Heart left ventricle (tissue), 16 donors: ENCODE results near the gene TIMELESS. TPM values are rescaled to one million over a fixed set of nuclear protein-coding genes. Genes with fewer than 3 reads are reported as not detected.

Source experiments
- ATAC-seq, 4 donors: fragments of 200-7000 bp; cut with Tn5 transposase; one replicate each; pipeline ENCODE4 v1.9.1; 2020 to 2022; ENCODE audit warnings: moderate library complexity in 4 of 4, mild to moderate bottlenecking in 3 of 4, moderate number of reproducible peaks in 1 of 4
- DNase-seq, 5 donors: peaks; one replicate each; pipeline ENCODE4 v3.0.0-alpha.2; 2020
- H3K27ac ChIP-seq, 12 donors: fragments of 200-600 bp; sonication (generic) in 4 of 12; one replicate each; pipeline versions ENCODE4 v1.5.0 to v1.8.0; 2016 to 2022; ENCODE audit warnings: mild to moderate bottlenecking in 2 of 12
- H3K27me3 ChIP-seq, 9 donors: fragments of 200-600 bp; sonication (generic) in 2 of 9; one replicate each; pipeline versions ENCODE4 v1.5.1 to v1.8.0; 2016 to 2022; ENCODE audit warnings: mild to moderate bottlenecking in 3 of 9
- H3K36me3 ChIP-seq, 9 donors: fragments of 200-600 bp; sonication (generic) in 2 of 9; one replicate each; pipeline versions ENCODE4 v1.5.0 to v1.8.0; 2018 to 2022; ENCODE audit warnings: mild to moderate bottlenecking in 2 of 9
- H3K4me1 ChIP-seq, 12 donors: fragments of 200-600 bp; sonication (generic) in 4 of 12; one replicate each; pipeline versions ENCODE4 v1.5.0 to v1.8.0; 2016 to 2022; ENCODE audit warnings: mild to moderate bottlenecking in 3 of 12
- H3K4me3 ChIP-seq, 12 donors: fragments of 200-600 bp; sonication (generic) in 4 of 12; one replicate each; pipeline versions ENCODE4 v1.5.0 to v1.8.0; 2017 to 2022; ENCODE audit warnings: mild to moderate bottlenecking in 9 of 12, moderate library complexity in 4 of 12
- H3K9me3 ChIP-seq, 12 donors: fragments of 200-600 bp; sonication (generic) in 4 of 12; one replicate each; pipeline versions ENCODE4 v1.5.0 to v1.8.0; 2016 to 2022; ENCODE audit warnings: mild to moderate bottlenecking in 1 of 12
- CTCF ChIP-seq, 12 donors: fragments of 200-600 bp; sonication (generic) in 4 of 12; IDR thresholded peaks; one replicate each; pipeline versions ENCODE4 v1.5.0 to v1.8.0; 2018 to 2022; ENCODE audit warnings: antibody characterized with exemption in 12 of 12, mild to moderate bottlenecking in 5 of 12
- POLR2A ChIP-seq, 2 donors: fragments of 450-650 bp; IDR thresholded peaks; one replicate each; pipeline ENCODE4 v1.6.1; 2017; ENCODE audit warnings: antibody characterized with exemption in 2 of 2, mild to moderate bottlenecking in 2 of 2, moderate library complexity in 2 of 2
- WGBS, 4 donors: extraction: QIAGEN DNeasy Blood & Tissue Kit in 2 of 4; methylation state at CpG; one replicate each; pipeline versions ENCODE4 v1.1.5 to v1.1.7; 2013 to 2018; 5-methylcytosine and 5-hydroxymethylcytosine counted together
- intact Hi-C, 10 donors: fragments of 100-400 bp; cut with DNase I; formaldehyde crosslinking; loops; one replicate each; pipeline versions ENCODE4 v1.11.1 to v1.14.2; 2022
- polyA plus RNA-seq, 2 donors: library from polyadenylated mRNA; stranded (reverse); fragments of 200-250 nt; gene quantifications; one replicate each; pipeline ENCODE4 v1.2.3, GENCODE V29; 2013
- total RNA-seq, 9 donors: library from RNA; depleted of rRNA in 2 of 9; stranded (reverse); fragments of >200 nt in 2 of 9; fragmentation: NEBNext Ultra II Directional in 3 of 9; extraction: Animal tissue kit (Norgen Biotek cat#: 25700) in 3 of 9; gene quantifications; one replicate each; pipeline versions ENCODE4 v1.1.0 to v1.2.4, GENCODE V29; 2016 to 2023
- donor health status: ischemic (EF 13 %, LVEDD 7.1; RV severe dilation, severe dysfunction).
- donor health status: healthy with polysubstance abuse.
- donor health status: DM: no; HTN: yes; CAD: no.
- donor health status: DM: no; HTN: no; CAD: no.
- donor health status: ischemic (EF 25% LVEDD 6.9; RV normal size, moderate dysfunction).
- donor health status: ischemic (EF 25% LVEDD 5.7; RV mildly dilated, moderate dysfunction).
- donor health status: healthy.
- donor health status: DM: yes; HTN: yes; CAD: no.
- donor health status: ischemic (EF 35%, LVEDD 5.7; RV mildly dilated, moderate dysfunction).
- donor health status: nonischemic (EF 11% LVEDD 7.7; RV severe dilation, severe dysfunction).
- donor health status: DM: yes; HTN: yes; CAD: no.
- donor health status: PGD.
- donor health status: ischemic (EF 29% LVEDD 5.4; RV normal size, mild dysfunction).
- donor health status: nonischemic (EF 23%, LVEDD 6.1; RV moderate dilation, normal function).

Gene TIMELESS
- total and polyA plus RNA-seq, 11 donors, result 1.1 to 7.3 (median 2.4) TPM

GRCh38 chr12:56431850-56432249 lies 17.4 kb downstream of the TIMELESS start:
- H3K4me3 ChIP-seq, result no peak overlapping the region
- WGBS, 4 donors, result 95 to 99% (median 97%) methylated on average over 3 of the region's 3 CpGs
- no peak for TF ChIP-seq CTCF (IDR thresholded peaks at IDR 0.05)
- no peak for TF ChIP-seq POLR2A (IDR thresholded peaks at IDR 0.05)
- no peak overlapping the region for H3K27ac ChIP-seq
- H3K36me3 ChIP-seq, result peaks cover 0 to 39% (median 6%) of the 10 kb centered on the region in 9 donors
- DNase-seq (no peak), ATAC-seq (no peak)
- H3K27me3 ChIP-seq, result no peaks in the 10 kb centered on the region
- H3K9me3 ChIP-seq, result no peaks in the 10 kb centered on the region
- no peaks in the 10 kb centered on the region for H3K4me1 ChIP-seq
- intact Hi-C loops, result no loop called here

- H3K27me3 ChIP-seq, result no peaks in the 10 kb centered on the region
- H3K36me3 ChIP-seq, result peaks cover 0 to 43% (median 6%) of the 10 kb centered on the region in 9 donors
- no peak overlapping the region for H3K4me3 ChIP-seq
- intact Hi-C loops, result no loop called here
- ATAC-seq (no peak), DNase-seq (no peak)
- TF ChIP-seq CTCF (IDR thresholded peaks at IDR 0.05) (no peak), POLR2A (IDR thresholded peaks at IDR 0.05) (no peak)
- H3K27ac ChIP-seq, result no peak overlapping the region
- no peaks in the 10 kb centered on the region for H3K4me1 ChIP-seq
- 95 to 97% (median 97%) methylated on average over 11 of the region's 11 CpGs for WGBS, 4 donors
- no peaks in the 10 kb centered on the region for H3K9me3 ChIP-seq
Observed at GRCh38 chr12:56431288-56431687, 17.9 kb downstream of the TIMELESS start.

- Histone ChIP-seq H3K27me3 (no peaks in the 10 kb centered on the region), H3K27ac (no peak overlapping the region), H3K4me1 (no peaks in the 10 kb centered on the region), H3K9me3 (no peaks in the 10 kb centered on the region), H3K36me3 (peaks cover 0 to 82% (median 14%) of the 10 kb centered on the region in 9 donors), H3K4me3 (no peak overlapping the region)
- DNase-seq (no peak), ATAC-seq (no peak)
- intact Hi-C loops, result no loop called here
- WGBS, 4 donors, result 60 to 63% (median 62%) methylated on average over 3 of the region's 3 CpGs
- TF ChIP-seq POLR2A (IDR thresholded peaks at IDR 0.05), result no peak
- no peak for TF ChIP-seq CTCF (IDR thresholded peaks at IDR 0.05)
Observed at GRCh38 chr12:56425940-56426438, 23.2 kb downstream of the TIMELESS start.

- no peak for TF ChIP-seq CTCF (IDR thresholded peaks at IDR 0.05)
- no peak for TF ChIP-seq POLR2A (IDR thresholded peaks at IDR 0.05)
- H3K36me3 ChIP-seq, result peaks cover 0 to 83% (median 13%) of the 10 kb centered on the region in 9 donors
- no peaks in the 10 kb centered on the region for H3K9me3 ChIP-seq
- H3K27ac ChIP-seq, result no peak overlapping the region
- ATAC-seq, result no peak
- H3K4me1 ChIP-seq, result no peaks in the 10 kb centered on the region
- H3K4me3 ChIP-seq, result no peak overlapping the region
- WGBS, 4 donors, result 57 to 81% (median 70%) methylated on average over 1 of the region's 1 CpG
- no peaks in the 10 kb centered on the region for H3K27me3 ChIP-seq
- intact Hi-C loops, result no loop called here
- DNase-seq, result no peak
Observed at GRCh38 chr12:56425193-56425592, 24.0 kb downstream of the TIMELESS start.
